ENCODE data around the gene CLIC3.

The CLIC3 gene

DNA sequence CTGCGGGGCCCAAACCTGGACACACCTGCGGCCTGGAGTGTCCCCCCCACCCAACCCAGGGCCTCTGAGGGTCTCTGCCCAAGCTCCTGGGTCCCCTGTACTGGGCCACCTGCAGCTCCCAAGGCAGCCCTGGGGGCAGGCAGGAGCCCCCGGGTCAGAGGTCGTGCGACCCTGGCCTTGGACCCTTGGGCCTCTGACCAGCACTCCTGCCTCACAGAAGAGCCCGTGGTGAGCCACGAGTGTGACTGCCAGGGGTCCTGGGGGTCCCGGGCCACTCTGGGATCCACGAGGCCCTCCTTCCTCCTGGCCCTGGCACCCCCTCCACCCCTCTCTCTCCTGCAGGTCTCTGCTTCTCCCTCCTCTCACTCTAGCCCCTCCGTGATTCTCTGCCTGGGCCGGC is 24.0 kb downstream of the CLIC3 start:
- no peak for ATAC-seq
- TF ChIP-seq ZFP30 (CRISPR knock-in tag; IDR thresholded peaks at IDR 0.05): no peak
- no peak for TF ChIP-seq PPARA (CRISPR knock-in tag; IDR thresholded peaks at IDR 0.05; ENCODE audit: borderline replicate concordance)
- TF ChIP-seq, protein P1, sequence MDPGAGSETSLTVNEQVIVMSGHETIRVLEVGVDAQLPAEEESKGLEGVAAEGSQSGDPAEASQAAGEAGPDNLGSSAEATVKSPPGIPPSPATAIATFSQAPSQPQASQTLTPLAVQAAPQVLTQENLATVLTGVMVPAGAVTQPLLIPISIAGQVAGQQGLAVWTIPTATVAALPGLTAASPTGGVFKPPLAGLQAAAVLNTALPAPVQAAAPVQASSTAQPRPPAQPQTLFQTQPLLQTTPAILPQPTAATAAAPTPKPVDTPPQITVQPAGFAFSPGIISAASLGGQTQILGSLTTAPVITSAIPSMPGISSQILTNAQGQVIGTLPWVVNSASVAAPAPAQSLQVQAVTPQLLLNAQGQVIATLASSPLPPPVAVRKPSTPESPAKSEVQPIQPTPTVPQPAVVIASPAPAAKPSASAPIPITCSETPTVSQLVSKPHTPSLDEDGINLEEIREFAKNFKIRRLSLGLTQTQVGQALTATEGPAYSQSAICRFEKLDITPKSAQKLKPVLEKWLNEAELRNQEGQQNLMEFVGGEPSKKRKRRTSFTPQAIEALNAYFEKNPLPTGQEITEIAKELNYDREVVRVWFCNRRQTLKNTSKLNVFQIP (CRISPR knock-in tag; IDR thresholded peaks at IDR 0.05; ENCODE audit: borderline replicate concordance, low read depth): no peak
- no peak for TF ChIP-seq ESRRG (CRISPR knock-in tag; IDR thresholded peaks at IDR 0.05)
- no peak for TF ChIP-seq RARB (CRISPR knock-in tag; IDR thresholded peaks at IDR 0.05)
- TF ChIP-seq, protein P2, sequence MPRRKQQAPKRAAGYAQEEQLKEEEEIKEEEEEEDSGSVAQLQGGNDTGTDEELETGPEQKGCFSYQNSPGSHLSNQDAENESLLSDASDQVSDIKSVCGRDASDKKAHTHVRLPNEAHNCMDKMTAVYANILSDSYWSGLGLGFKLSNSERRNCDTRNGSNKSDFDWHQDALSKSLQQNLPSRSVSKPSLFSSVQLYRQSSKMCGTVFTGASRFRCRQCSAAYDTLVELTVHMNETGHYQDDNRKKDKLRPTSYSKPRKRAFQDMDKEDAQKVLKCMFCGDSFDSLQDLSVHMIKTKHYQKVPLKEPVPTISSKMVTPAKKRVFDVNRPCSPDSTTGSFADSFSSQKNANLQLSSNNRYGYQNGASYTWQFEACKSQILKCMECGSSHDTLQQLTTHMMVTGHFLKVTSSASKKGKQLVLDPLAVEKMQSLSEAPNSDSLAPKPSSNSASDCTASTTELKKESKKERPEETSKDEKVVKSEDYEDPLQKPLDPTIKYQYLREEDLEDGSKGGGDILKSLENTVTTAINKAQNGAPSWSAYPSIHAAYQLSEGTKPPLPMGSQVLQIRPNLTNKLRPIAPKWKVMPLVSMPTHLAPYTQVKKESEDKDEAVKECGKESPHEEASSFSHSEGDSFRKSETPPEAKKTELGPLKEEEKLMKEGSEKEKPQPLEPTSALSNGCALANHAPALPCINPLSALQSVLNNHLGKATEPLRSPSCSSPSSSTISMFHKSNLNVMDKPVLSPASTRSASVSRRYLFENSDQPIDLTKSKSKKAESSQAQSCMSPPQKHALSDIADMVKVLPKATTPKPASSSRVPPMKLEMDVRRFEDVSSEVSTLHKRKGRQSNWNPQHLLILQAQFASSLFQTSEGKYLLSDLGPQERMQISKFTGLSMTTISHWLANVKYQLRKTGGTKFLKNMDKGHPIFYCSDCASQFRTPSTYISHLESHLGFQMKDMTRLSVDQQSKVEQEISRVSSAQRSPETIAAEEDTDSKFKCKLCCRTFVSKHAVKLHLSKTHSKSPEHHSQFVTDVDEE (CRISPR knock-in tag; IDR thresholded peaks at IDR 0.05): no peak
- no peak for TF ChIP-seq BACH2 (CRISPR knock-in tag; IDR thresholded peaks at IDR 0.05; ENCODE audit: borderline replicate concordance)
- TF ChIP-seq ZNF70 (CRISPR knock-in tag; IDR thresholded peaks at IDR 0.05): no peak
- TF ChIP-seq ARNTL (CRISPR knock-in tag; IDR thresholded peaks at IDR 0.05; ENCODE audit: borderline replicate concordance, low read depth): no peak
- no peak for TF ChIP-seq SNAI2 (CRISPR knock-in tag; IDR thresholded peaks at IDR 0.05)
- no peak for TF ChIP-seq ZNF565 (CRISPR knock-in tag; conservative IDR thresholded peaks at IDR 0.05; ENCODE audit: low read depth)
- TF ChIP-seq GLIS3 (CRISPR knock-in tag; IDR thresholded peaks at IDR 0.05): no peak

DNA sequence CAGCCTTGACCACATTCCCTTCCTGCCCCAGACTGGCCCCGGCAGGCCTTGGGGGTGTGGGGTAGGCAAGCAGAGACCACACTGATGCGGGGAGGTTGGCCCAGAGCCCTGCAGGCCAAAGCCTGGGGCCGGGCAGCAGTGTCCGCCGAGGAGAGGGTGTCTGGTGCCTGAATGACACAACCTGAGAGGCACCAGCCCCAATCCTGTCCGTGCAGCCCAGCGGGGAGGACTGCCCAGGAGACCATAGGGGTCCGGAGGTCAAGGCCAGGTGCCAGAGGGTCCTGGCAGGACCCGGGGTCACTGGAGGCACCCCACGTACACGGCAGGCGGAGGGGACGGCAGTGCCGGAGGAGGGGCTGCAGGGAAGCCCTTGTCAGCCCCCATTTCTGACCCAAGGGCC is 24.6 kb downstream of the CLIC3 start:
- ATAC-seq: no peak
- TF ChIP-seq OSR1 (CRISPR knock-in tag; IDR thresholded peaks at IDR 0.05): no peak
- TF ChIP-seq SNAI2 (CRISPR knock-in tag; IDR thresholded peaks at IDR 0.05): no peak

DNA sequence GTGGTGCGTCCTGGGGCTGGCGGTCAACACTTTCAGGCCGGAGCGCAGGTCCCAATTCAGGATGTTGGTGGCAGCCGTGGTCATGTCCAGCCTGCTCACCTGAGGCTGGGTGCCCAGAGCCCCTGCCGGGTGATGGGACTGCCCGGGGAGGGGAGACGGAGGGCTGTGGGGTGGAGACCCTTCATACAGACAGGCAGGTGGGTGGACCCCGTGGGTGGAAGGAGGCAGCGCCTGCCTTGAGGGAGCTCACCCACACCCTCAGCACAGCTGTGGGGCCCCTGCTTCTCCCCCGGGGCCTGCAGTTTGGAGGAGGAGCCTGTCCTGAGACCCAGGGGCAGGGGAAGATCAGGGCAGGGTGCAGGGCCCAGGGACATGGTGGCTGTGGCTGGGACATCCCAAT is 26.0 kb downstream of the CLIC3 start:
- no peak for ATAC-seq
- no peak for TF ChIP-seq TCF4 (CRISPR knock-in tag; IDR thresholded peaks at IDR 0.05; ENCODE audit: borderline replicate concordance)
- TF ChIP-seq, protein P1 (CRISPR knock-in tag; IDR thresholded peaks at IDR 0.05; ENCODE audit: borderline replicate concordance, low read depth): no peak
- no peak for TF ChIP-seq GLIS3 (CRISPR knock-in tag; IDR thresholded peaks at IDR 0.05)
- no peak for TF ChIP-seq BACH2 (CRISPR knock-in tag; IDR thresholded peaks at IDR 0.05; ENCODE audit: borderline replicate concordance)
- no peak for TF ChIP-seq TOX (CRISPR knock-in tag; IDR thresholded peaks at IDR 0.05; ENCODE audit: borderline replicate concordance)
- TF ChIP-seq PPARA (CRISPR knock-in tag; IDR thresholded peaks at IDR 0.05; ENCODE audit: borderline replicate concordance): no peak
- TF ChIP-seq, protein P3, sequence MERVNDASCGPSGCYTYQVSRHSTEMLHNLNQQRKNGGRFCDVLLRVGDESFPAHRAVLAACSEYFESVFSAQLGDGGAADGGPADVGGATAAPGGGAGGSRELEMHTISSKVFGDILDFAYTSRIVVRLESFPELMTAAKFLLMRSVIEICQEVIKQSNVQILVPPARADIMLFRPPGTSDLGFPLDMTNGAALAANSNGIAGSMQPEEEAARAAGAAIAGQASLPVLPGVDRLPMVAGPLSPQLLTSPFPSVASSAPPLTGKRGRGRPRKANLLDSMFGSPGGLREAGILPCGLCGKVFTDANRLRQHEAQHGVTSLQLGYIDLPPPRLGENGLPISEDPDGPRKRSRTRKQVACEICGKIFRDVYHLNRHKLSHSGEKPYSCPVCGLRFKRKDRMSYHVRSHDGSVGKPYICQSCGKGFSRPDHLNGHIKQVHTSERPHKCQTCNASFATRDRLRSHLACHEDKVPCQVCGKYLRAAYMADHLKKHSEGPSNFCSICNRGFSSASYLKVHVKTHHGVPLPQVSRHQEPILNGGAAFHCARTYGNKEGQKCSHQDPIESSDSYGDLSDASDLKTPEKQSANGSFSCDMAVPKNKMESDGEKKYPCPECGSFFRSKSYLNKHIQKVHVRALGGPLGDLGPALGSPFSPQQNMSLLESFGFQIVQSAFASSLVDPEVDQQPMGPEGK (CRISPR knock-in tag; IDR thresholded peaks at IDR 0.05; ENCODE audit: borderline replicate concordance): no peak
- TF ChIP-seq ZNF8 (CRISPR knock-in tag; IDR thresholded peaks at IDR 0.05): no peak
- TF ChIP-seq OSR1 (CRISPR knock-in tag; IDR thresholded peaks at IDR 0.05): no peak
- TF ChIP-seq ISL1 (CRISPR knock-in tag; IDR thresholded peaks at IDR 0.05): no peak
- TF ChIP-seq SNAI2 (CRISPR knock-in tag; IDR thresholded peaks at IDR 0.05): no peak
- TF ChIP-seq ARNTL (CRISPR knock-in tag; IDR thresholded peaks at IDR 0.05; ENCODE audit: borderline replicate concordance, low read depth): no peak
- no peak for TF ChIP-seq ZFP30 (CRISPR knock-in tag; IDR thresholded peaks at IDR 0.05)
- TF ChIP-seq RARB (CRISPR knock-in tag; IDR thresholded peaks at IDR 0.05): no peak
- TF ChIP-seq CSDC2 (CRISPR knock-in tag; IDR thresholded peaks at IDR 0.05): no peak
- no peak for TF ChIP-seq ZNF565 (CRISPR knock-in tag; conservative IDR thresholded peaks at IDR 0.05; ENCODE audit: low read depth)

DNA sequence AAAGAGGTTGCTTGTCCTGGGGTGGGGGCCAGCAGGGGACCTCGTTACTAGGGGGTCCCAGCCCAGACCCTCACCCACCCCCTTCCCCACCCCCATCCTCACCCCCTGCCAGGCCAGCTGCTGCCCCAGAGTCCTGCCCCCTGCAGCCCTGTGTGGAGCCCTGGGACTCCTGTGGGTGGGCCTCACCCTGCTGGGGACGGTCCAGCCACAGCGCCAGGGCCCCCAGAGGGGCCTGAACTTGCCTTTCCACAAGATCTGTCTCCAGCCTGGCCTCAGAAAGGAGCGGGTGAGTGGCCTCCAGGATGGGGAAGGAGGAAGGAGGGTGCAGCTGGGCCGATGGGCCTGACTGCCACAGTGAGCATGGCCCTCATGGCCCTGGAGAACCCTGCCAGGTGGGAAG is 26.6 kb downstream of the CLIC3 start:
- no peak for ATAC-seq
- TF ChIP-seq, protein P4, sequence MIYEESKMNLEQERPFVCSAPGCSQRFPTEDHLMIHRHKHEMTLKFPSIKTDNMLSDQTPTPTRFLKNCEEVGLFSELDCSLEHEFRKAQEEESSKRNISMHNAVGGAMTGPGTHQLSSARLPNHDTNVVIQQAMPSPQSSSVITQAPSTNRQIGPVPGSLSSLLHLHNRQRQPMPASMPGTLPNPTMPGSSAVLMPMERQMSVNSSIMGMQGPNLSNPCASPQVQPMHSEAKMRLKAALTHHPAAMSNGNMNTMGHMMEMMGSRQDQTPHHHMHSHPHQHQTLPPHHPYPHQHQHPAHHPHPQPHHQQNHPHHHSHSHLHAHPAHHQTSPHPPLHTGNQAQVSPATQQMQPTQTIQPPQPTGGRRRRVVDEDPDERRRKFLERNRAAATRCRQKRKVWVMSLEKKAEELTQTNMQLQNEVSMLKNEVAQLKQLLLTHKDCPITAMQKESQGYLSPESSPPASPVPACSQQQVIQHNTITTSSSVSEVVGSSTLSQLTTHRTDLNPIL (CRISPR knock-in tag; IDR thresholded peaks at IDR 0.05; ENCODE audit: low read depth): no peak
- TF ChIP-seq ARNTL (CRISPR knock-in tag; IDR thresholded peaks at IDR 0.05; ENCODE audit: borderline replicate concordance, low read depth): no peak
- TF ChIP-seq ZNF70 (CRISPR knock-in tag; IDR thresholded peaks at IDR 0.05): no peak
- TF ChIP-seq OSR1 (CRISPR knock-in tag; IDR thresholded peaks at IDR 0.05): no peak
- TF ChIP-seq CSDC2 (CRISPR knock-in tag; IDR thresholded peaks at IDR 0.05): no peak
- no peak for TF ChIP-seq ZFP3 (CRISPR knock-in tag; IDR thresholded peaks at IDR 0.05)
- no peak for TF ChIP-seq TOX (CRISPR knock-in tag; IDR thresholded peaks at IDR 0.05; ENCODE audit: borderline replicate concordance)
- no peak for TF ChIP-seq ZNF565 (CRISPR knock-in tag; conservative IDR thresholded peaks at IDR 0.05; ENCODE audit: low read depth)
- TF ChIP-seq GLIS3 (CRISPR knock-in tag; IDR thresholded peaks at IDR 0.05): no peak
- no peak for TF ChIP-seq ZC3H10 (CRISPR knock-in tag; IDR thresholded peaks at IDR 0.05)
- no peak for TF ChIP-seq BACH2 (CRISPR knock-in tag; IDR thresholded peaks at IDR 0.05; ENCODE audit: borderline replicate concordance)
- TF ChIP-seq RARB (CRISPR knock-in tag; IDR thresholded peaks at IDR 0.05): no peak
- no peak for TF ChIP-seq ZFP30 (CRISPR knock-in tag; IDR thresholded peaks at IDR 0.05)
